Upper lobe of right lung (tissue), 1 donor: ENCODE results near the gene TIMM8B. TPM values are rescaled to one million over a fixed set of nuclear protein-coding genes. Genes with fewer than 3 reads are reported as not detected.
"Not testable (repeated sequence)": the region's sequence is repeated elsewhere in the genome, so short reads cannot be mapped to it uniquely, and the experiment has no call there.

ENCODE experiments used
- ATAC-seq: fragments of 200-7000 bp; cut with Tn5 transposase; one replicate; pipeline ENCODE4 v1.9.1; 2020; ENCODE audit warnings: mild to moderate bottlenecking, moderate library complexity
- DNase-seq: peaks from one replicate; pipeline ENCODE4 v3.0.0-alpha.2; 2020
- H3K27ac ChIP-seq: fragments of 200-600 bp; one replicate; pipeline ENCODE4 v1.8.0; 2022
- H3K27me3 ChIP-seq: fragments of 200-600 bp; one replicate; pipeline ENCODE4 v1.8.0; 2022; ENCODE audit warnings: mild to moderate bottlenecking
- H3K36me3 ChIP-seq: fragments of 200-600 bp; one replicate; pipeline ENCODE4 v1.8.0; 2022
- H3K4me1 ChIP-seq: fragments of 200-600 bp; one replicate; pipeline ENCODE4 v1.8.0; 2022
- H3K4me3 ChIP-seq: fragments of 200-600 bp; one replicate; pipeline ENCODE4 v1.8.0; 2022; ENCODE audit warnings: mild to moderate bottlenecking
- H3K9me3 ChIP-seq: fragments of 200-600 bp; one replicate; pipeline ENCODE4 v1.8.0; 2022
- CTCF ChIP-seq: fragments of 200-600 bp; IDR thresholded peaks from one replicate; pipeline ENCODE4 v1.8.0; 2022; ENCODE audit warnings: antibody characterized with exemption
- intact Hi-C: fragments of 100-400 bp; cut with DNase I; formaldehyde crosslinking; loops from one replicate; pipeline ENCODE4 v1.11.0; 2022
- total RNA-seq: library from RNA; stranded (reverse); fragmentation: NEBNext Ultra II Directional; extraction: Animal tissue kit (Norgen Biotek cat#: 25700); gene quantifications from one replicate; pipeline ENCODE4 v1.2.1, GENCODE V29; 2021
- donor health status: DM: no; HTN: yes; CAD: no; lungs with severe emphysema.

Gene TIMM8B
- total RNA-seq, 1 donor from 2014 or later: 33.9 TPM

GRCh38 chr11:112096194-112096593 is 9.6 kb upstream of the TIMM8B start:
- no peak overlapping the region for H3K27ac ChIP-seq
- intact Hi-C loops: no loop called here
- H3K27me3 ChIP-seq: no peaks in the 10 kb centered on the region
- no peaks in the 10 kb centered on the region for H3K4me1 ChIP-seq
- DNase-seq (no peak), ATAC-seq (no peak)
- peaks cover 63% of the 10 kb centered on the region for H3K36me3 ChIP-seq
- TF ChIP-seq CTCF: no peak
- H3K9me3 ChIP-seq: no peaks in the 10 kb centered on the region
- H3K4me3 ChIP-seq: no peak overlapping the region

DNA sequence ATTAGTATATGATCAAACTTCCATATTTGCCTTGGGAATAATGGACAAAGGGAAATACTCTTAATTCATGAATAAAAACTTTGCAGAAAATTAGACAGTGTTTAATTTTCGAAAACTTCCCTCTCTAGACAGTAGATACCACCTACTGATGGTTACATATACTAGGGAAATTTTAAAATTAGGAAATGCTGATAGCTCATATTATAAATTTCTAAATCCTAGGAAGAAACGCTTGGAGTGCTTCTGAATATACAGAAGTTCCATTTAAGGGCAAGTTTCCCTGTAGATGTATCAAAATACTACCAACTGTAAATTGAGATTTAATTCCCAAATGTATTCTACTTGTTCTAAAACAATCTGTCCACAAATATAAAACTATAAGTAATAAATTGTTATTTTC is 8.7 kb upstream of the TIMM8B start:
- ATAC-seq, intact Hi-C loops, H3K27ac ChIP-seq, H3K27me3 ChIP-seq, H3K4me3 ChIP-seq, H3K4me1 ChIP-seq, DNase-seq, H3K9me3 ChIP-seq: not testable (repeated sequence)
- peaks cover 72% of the 10 kb centered on the region for H3K36me3 ChIP-seq

DNA sequence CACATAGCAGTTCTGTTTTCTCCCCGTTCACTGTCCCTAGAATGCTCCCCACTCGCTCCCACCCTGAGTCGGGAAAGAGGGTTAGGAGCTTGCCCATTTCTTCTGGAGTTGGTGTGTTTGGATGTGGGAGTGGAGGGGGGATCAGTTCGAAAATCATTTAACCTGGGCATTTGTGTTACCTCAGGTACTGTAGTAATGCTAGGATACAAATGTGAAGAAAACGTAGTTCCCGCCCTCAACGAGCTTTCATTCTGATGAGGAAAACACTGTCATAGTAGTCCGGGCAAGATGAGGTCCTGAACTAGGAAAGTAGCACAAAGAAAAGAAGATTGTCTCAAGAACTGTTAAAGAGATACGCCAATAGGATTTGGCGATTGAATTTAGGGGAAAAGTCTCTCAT is 656 bp upstream of the TIMM8B start:
- Histone ChIP-seq H3K27me3 (no peaks in the 10 kb centered on the region), H3K4me1 (peaks cover 32% of the 10 kb centered on the region), H3K4me3 (peak overlapping the region; percentile 90), H3K9me3 (no peaks in the 10 kb centered on the region), H3K27ac (peak overlapping the region; percentile 83), H3K36me3 (peaks cover 76% of the 10 kb centered on the region)
- no peak for DNase-seq
- intact Hi-C loops: no loop called here
- ATAC-seq: no peak
- no peak for TF ChIP-seq CTCF

DNA sequence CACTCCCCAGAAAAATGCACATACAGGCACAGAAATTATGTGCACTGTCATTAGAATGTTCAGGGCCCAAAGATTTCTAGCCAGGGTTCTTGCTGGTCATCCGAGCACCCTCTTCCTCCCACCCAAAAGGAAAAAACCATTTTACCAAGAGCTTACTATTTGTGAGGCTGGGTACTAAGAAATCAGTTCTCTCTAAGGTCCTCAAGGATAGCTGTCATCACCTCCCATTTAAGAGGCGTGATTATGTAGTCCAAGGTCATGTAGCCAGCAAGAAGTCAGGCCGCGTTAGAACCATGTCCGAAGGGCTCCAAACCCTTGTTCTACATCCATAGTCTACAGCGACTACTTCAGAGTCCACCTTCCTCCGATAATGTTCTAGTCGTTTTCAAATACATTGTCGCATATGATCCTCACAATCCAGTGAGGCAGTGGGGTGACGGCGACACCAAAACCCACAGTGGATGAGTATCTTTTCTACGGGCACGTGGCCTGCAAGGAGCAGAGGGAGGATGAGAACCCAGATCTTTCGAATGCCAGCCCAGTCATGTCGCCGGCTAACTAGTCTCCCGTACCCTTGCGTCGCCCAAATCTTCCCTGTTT is 634 bp downstream of the TIMM8B start:
- H3K9me3 ChIP-seq: no peaks in the 10 kb centered on the region
- no peak for TF ChIP-seq CTCF
- ATAC-seq: peak; percentile 46
- peaks cover 32% of the 10 kb centered on the region for H3K4me1 ChIP-seq
- no peak for DNase-seq
- peaks cover 76% of the 10 kb centered on the region for H3K36me3 ChIP-seq
- peak overlapping the region; percentile 83 for H3K27ac ChIP-seq
- H3K4me3 ChIP-seq: peak overlapping the region; percentile 90
- intact Hi-C loops: no loop called here
- H3K27me3 ChIP-seq: no peaks in the 10 kb centered on the region

DNA sequence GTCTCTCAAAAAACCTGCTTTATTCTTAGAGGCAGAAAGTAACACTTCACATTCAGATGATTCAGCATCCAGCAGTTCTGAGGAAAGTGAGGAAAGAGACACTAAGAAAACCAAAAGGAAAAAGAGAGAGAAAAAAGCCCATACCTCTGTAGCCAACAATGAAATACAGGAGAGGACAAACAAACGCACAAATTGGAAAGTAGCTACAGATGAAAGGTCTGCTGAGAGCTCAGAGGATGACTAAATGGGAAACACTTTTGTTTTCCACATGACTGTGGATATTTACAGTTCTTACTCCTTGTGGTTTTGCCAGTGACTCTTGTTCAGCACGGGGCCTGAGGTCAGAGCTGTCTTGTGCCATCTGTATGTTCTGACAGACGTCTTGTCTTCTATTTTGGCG is 3.8 kb downstream of the TIMM8B start:
- intact Hi-C loops: no loop called here
- H3K9me3 ChIP-seq: no peaks in the 10 kb centered on the region
- no peak overlapping the region for H3K27ac ChIP-seq
- H3K4me1 ChIP-seq: peaks cover 14% of the 10 kb centered on the region
- H3K27me3 ChIP-seq: no peaks in the 10 kb centered on the region
- H3K4me3 ChIP-seq: no peak overlapping the region
- ATAC-seq (no peak), DNase-seq (no peak)
- no peak for TF ChIP-seq CTCF
- peaks cover 77% of the 10 kb centered on the region for H3K36me3 ChIP-seq

DNA sequence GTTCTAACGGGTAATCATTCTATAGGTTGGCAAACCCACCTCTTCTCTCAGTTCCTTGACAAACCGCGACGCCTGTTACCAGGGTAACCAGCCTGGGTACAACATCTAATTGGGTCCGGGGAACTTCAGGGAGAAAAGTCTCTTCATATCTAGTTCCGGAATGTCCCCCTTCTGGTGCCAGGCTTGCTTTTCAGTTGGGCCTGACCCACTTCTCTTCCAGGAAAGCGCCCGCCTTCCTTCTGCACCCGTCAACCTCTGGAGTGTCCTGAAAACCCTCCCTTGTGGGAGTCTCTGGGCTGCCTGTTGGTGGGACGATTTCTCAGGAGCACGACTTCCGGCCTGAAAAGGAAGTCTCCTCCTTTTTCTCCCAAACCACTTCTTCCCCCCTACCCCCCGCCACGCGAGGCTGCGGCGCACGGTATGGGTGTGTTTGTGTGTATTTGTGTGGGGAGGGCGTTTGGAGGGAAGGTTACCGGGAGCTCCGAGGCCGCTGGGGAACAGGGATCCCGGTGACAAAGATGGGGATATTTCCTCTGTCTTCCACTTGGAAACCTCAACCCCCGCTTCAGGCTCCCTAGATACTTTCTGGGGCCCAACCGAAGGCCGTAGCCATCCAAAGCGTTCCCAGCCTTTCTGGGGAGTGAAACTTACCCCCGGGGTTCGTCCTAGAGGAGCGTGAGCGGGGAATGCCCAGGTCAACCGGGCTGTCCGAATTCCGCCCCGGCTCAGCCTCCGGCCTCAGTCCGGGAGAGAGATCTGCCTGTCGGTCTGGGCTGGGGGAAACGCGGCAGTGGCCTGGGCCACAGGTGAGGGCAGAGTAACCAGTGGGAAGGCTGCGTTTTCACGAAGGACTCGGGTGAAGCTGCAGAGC is 12.4 kb downstream of the TIMM8B start, which contains the start of the genes NKAPD1 and PIH1D2:
Gene NKAPD1, plus strand, starts transcription at position 359 of the 871 bp plus-strand sequence. CDS start 1,276 bp downstream, outside the sequence.
Gene PIH1D2, minus strand, starts transcription at position 77 of the 871 bp plus-strand sequence. CDS start 843 bp downstream, outside the sequence.
- ATAC-seq (peak; percentile 95), DNase-seq (peak; percentile 87)
- no peak for TF ChIP-seq CTCF
- Histone ChIP-seq H3K27ac (peak within 1 kb of the TSS; percentile 94), H3K9me3 (no peaks in the 10 kb centered on the region), H3K36me3 (peaks cover 35% of the 10 kb centered on the region), H3K4me3 (peak within 1 kb of the TSS; percentile 82), H3K27me3 (no peaks in the 10 kb centered on the region), H3K4me1 (peaks cover 13% of the 10 kb centered on the region)
- intact Hi-C loops: no loop called here
